ENCODE measurements around the gene ITGB6. TPM values are rescaled to one million over a fixed set of nuclear protein-coding genes. Genes with fewer than 3 reads are reported as not detected.

The ITGB6 gene
- polyA plus RNA-seq, 1 experiment: not detected

- DNase-seq (ENCODE audit: low read depth, low spot score): no peak
- POLR2A ChIA-PET: no interaction called here
- Histone ChIP-seq H3K27ac (ENCODE audit: low read depth, low read length) (no peak overlapping the region), H3K4me3 (ENCODE audit: low read depth, low read length) (no peak overlapping the region), H3K27me3 (ENCODE audit: control insufficient read depth, insufficient read depth, low read length) (peaks cover 4% of the 10 kb centered on the region), H3K9me3 (ENCODE audit: control insufficient read depth, insufficient read depth, low read length) (no peaks in the 10 kb centered on the region)
- CTCF ChIA-PET: interaction anchor here (0.9 kb wide), 1 partner anchor 287 kb away, joined by 3 read pairs; no protein-coding TSS in a partner anchor
- TF ChIP-seq CTCF (IDR thresholded peaks at IDR 0.05; ENCODE audit: low read depth, low read length): no peak
These were observed 57.6 kb downstream of the ITGB6 start for GRCh38 chr2:160142472-160142871.

- Histone ChIP-seq H3K27ac (ENCODE audit: low read depth, low read length) (no peak overlapping the region), H3K4me3 (ENCODE audit: low read depth, low read length) (no peak overlapping the region), H3K27me3 (ENCODE audit: control insufficient read depth, insufficient read depth, low read length) (peaks cover 4% of the 10 kb centered on the region), H3K9me3 (ENCODE audit: control insufficient read depth, insufficient read depth, low read length) (no peaks in the 10 kb centered on the region)
- DNase-seq (ENCODE audit: low read depth, low spot score): peak; percentile 6
- TF ChIP-seq CTCF (IDR thresholded peaks at IDR 0.05; ENCODE audit: low read depth, low read length): no peak
- ChIA-PET CTCF (interaction anchor here (0.9 to 1.2 kb wide), 2 partner anchors 110 to 287 kb away, joined by 3 to 6 read pairs; no protein-coding TSS in a partner anchor), POLR2A (no interaction called here)
These were observed 58.2 kb downstream of the ITGB6 start for GRCh38 chr2:160141912-160142311.

- no peak overlapping the region for H3K27ac ChIP-seq (ENCODE audit: low read depth, low read length)
- H3K4me3 ChIP-seq (ENCODE audit: low read depth, low read length): no peak overlapping the region
- no peak for DNase-seq (ENCODE audit: low read depth, low spot score)
- no peak for TF ChIP-seq CTCF (IDR thresholded peaks at IDR 0.05; ENCODE audit: low read depth, low read length)
- H3K9me3 ChIP-seq (ENCODE audit: control insufficient read depth, insufficient read depth, low read length): no peaks in the 10 kb centered on the region
- peaks cover 4% of the 10 kb centered on the region for H3K27me3 ChIP-seq (ENCODE audit: control insufficient read depth, insufficient read depth, low read length)
- CTCF ChIA-PET: interaction anchor here (0.9 to 1.2 kb wide), 3 partner anchors 111 to 288 kb away, joined by 3 to 6 read pairs (median 3); no protein-coding TSS in a partner anchor
- POLR2A ChIA-PET: no interaction called here
These were observed 58.7 kb downstream of the ITGB6 start for GRCh38 chr2:160141419-160141818.

- no peak overlapping the region for H3K4me3 ChIP-seq (ENCODE audit: low read depth, low read length)
- H3K27me3 ChIP-seq (ENCODE audit: control insufficient read depth, insufficient read depth, low read length): peaks cover 3% of the 10 kb centered on the region
- no peak for TF ChIP-seq CTCF (IDR thresholded peaks at IDR 0.05; ENCODE audit: low read depth, low read length)
- ChIA-PET POLR2A (interaction anchor here (1.0 kb wide), 1 partner anchor 130 kb away, joined by 3 read pairs; no protein-coding TSS in a partner anchor), CTCF (interaction anchor here (1.0 kb wide), 1 partner anchor 183 kb away, joined by 3 read pairs; no protein-coding TSS in a partner anchor)
- H3K27ac ChIP-seq (ENCODE audit: low read depth, low read length): no peak overlapping the region
- H3K9me3 ChIP-seq (ENCODE audit: control insufficient read depth, insufficient read depth, low read length): no peaks in the 10 kb centered on the region
- no peak for DNase-seq (ENCODE audit: low read depth, low spot score)
These were observed 59.6 kb downstream of the ITGB6 start for GRCh38 chr2:160140471-160140870.

- TF ChIP-seq CTCF (IDR thresholded peaks at IDR 0.05; ENCODE audit: low read depth, low read length): no peak
- no peaks in the 10 kb centered on the region for H3K27me3 ChIP-seq (ENCODE audit: control insufficient read depth, insufficient read depth, low read length)
- no peaks in the 10 kb centered on the region for H3K9me3 ChIP-seq (ENCODE audit: control insufficient read depth, insufficient read depth, low read length)
- no peak overlapping the region for H3K27ac ChIP-seq (ENCODE audit: low read depth, low read length)
- CTCF ChIA-PET: no interaction called here
- H3K4me3 ChIP-seq (ENCODE audit: low read depth, low read length): no peak overlapping the region
- no peak for DNase-seq (ENCODE audit: low read depth, low spot score)
- POLR2A ChIA-PET: interaction anchor here (1.0 kb wide), 1 partner anchor 130 kb away, joined by 3 read pairs; no protein-coding TSS in a partner anchor
These were observed 60.1 kb downstream of the ITGB6 start for GRCh38 chr2:160139991-160140390.

Data from AG04450 (cell line).